Stomach (tissue), 9 donors: ENCODE data around the gene PCGF3. TPM values are rescaled to one million over a fixed set of nuclear protein-coding genes. Genes with fewer than 3 reads are reported as not detected.

Experiments
- DNase-seq, 2 donors: peaks; one replicate each; pipeline versions ENCODE4 v3.0.0 to v3.0.0-alpha.2; 2013 to 2019
- H3K27ac ChIP-seq, 5 donors: fragments of 200-600 bp in 4 of 5; sonication (generic) in 4 of 5; one replicate each; pipeline ENCODE4 v1.5.1; 2013 to 2019; ENCODE audit warnings: mild to moderate bottlenecking in 1 of 5, moderate library complexity in 1 of 5
- H3K27me3 ChIP-seq, 3 donors: fragments of 200-600 bp; sonication (generic); one replicate each; pipeline ENCODE4 v1.5.1; 2017 to 2019; ENCODE audit warnings: mixed run types in 1 of 3
- H3K36me3 ChIP-seq, 4 donors: fragments of 200-600 bp; sonication (generic); 1 replicate in 3 of 4; 2 replicates in 1 of 4; pipeline ENCODE4 v1.5.1; 2016 to 2019
- H3K4me1 ChIP-seq, 4 donors: fragments of 200-600 bp; sonication (generic); one replicate each; pipeline ENCODE4 v1.5.1; 2016 to 2019
- H3K4me3 ChIP-seq, 4 donors: fragments of 200-600 bp; sonication (generic) in 3 of 4; one replicate each; pipeline ENCODE4 v1.5.1; 2016 to 2019; ENCODE audit warnings: mild to moderate bottlenecking in 1 of 4
- H3K9me3 ChIP-seq, 4 donors: fragments of 200-600 bp; sonication (generic); one replicate each; pipeline ENCODE4 v1.5.1; 2016 to 2019
- CTCF ChIP-seq, 7 experiments: fragments of 450-650 bp in 4 of 7; fragments of 200-600 bp in 3 of 7; sonication (generic) in 3 of 7; IDR thresholded peaks; one replicate each; pipeline ENCODE4 v1.5.1; 2016 to 2019; ENCODE audit warnings: antibody characterized with exemption in 7 of 7, control low read depth in 2 of 7, mild to moderate bottlenecking in 1 of 7
- EP300 ChIP-seq: sonication (generic); formaldehyde crosslinking; IDR thresholded peaks from one replicate; pipeline ENCODE4 v1.6.1; 2017; ENCODE audit warnings: antibody characterized with exemption
- POLR2A ChIP-seq, 4 donors: fragments of 450-650 bp; IDR thresholded peaks; one replicate each; pipeline ENCODE4 v1.6.1; 2016; ENCODE audit warnings: antibody characterized with exemption in 4 of 4, control low read depth in 2 of 4, mild to moderate bottlenecking in 1 of 4, moderate library complexity in 1 of 4
- POLR2AphosphoS5 ChIP-seq, 3 donors: sonication (generic); formaldehyde crosslinking; IDR thresholded peaks; one replicate each; pipeline ENCODE4 v1.6.1; 2016; ENCODE audit warnings: antibody characterized with exemption in 3 of 3
- WGBS, 5 donors: extraction: QIAGEN DNeasy Blood & Tissue Kit in 3 of 5; methylation state at CpG; one replicate each; pipeline versions ENCODE4 v1.1.5 to v1.1.7; 2013 to 2018; 5-methylcytosine and 5-hydroxymethylcytosine counted together
- intact Hi-C: fragments of 100-400 bp; cut with DNase I; formaldehyde crosslinking; loops from one replicate; pipeline ENCODE4 v1.15.1; 2023; ENCODE audit warnings: low total_unique reads
- polyA plus RNA-seq, 3 donors: library from polyadenylated mRNA; stranded (reverse); fragments of 200-250 nt; gene quantifications; one replicate each; pipeline ENCODE4 v1.2.3, GENCODE V29; 2013
- total RNA-seq, 5 donors: library from RNA; depleted of rRNA; stranded (reverse); fragments of >200 nt; gene quantifications; one replicate each; pipeline versions ENCODE4 v1.1.0 to v1.2.3, GENCODE V29; 2014 to 2016
- donor health status: healthy with polysubstance abuse.
- donor health status: Bipolar disorder and iron deficiency.
- donor health status: healthy.

PCGF3 gene
- total and polyA plus RNA-seq, 8 donors, result 24.7 to 140 (median 62.7) TPM

GRCh38 chr4:818106-818921 lies 112.7 kb downstream of the PCGF3 start:
- no peak for DNase-seq
- H3K4me1 ChIP-seq, result peaks cover 0 to 22% (median 2%) of the 10 kb centered on the region in 4 donors
- TF ChIP-seq EP300 (no peak), CTCF (IDR thresholded peaks at IDR 0.05) (no peak), POLR2A (IDR thresholded peaks at IDR 0.05) (no peak), POLR2AphosphoS5 (IDR thresholded peaks at IDR 0.05) (no peak)
- H3K4me3 ChIP-seq, result no peak overlapping the region
- WGBS, 5 donors, result 81 to 86% (median 83%) methylated on average over 36 to 42 of the region's 42 CpGs
- intact Hi-C loops, result no loop called here
- peaks cover 0 to 8% (median 4%) of the 10 kb centered on the region in 4 donors for H3K9me3 ChIP-seq
- H3K36me3 ChIP-seq, result no peaks in the 10 kb centered on the region
- H3K27ac ChIP-seq, result no peak overlapping the region
- H3K27me3 ChIP-seq, result peaks cover 0 to 80% (median 23%) of the 10 kb centered on the region in 3 donors

- H3K27me3 ChIP-seq, result peaks cover 9 to 80% (median 36%) of the 10 kb centered on the region in 3 donors
- no peak for TF ChIP-seq POLR2AphosphoS5 (IDR thresholded peaks at IDR 0.05)
- TF ChIP-seq POLR2A (IDR thresholded peaks at IDR 0.05), result no peak
- no peak for TF ChIP-seq EP300
- no peak for TF ChIP-seq CTCF (IDR thresholded peaks at IDR 0.05)
- intact Hi-C loops, result no loop called here
- H3K36me3 ChIP-seq, result no peaks in the 10 kb centered on the region
- H3K4me1 ChIP-seq, result peaks cover 0 to 22% (median 3%) of the 10 kb centered on the region in 4 donors
- no peak overlapping the region for H3K4me3 ChIP-seq
- H3K9me3 ChIP-seq, result peaks cover 0 to 8% (median 4%) of the 10 kb centered on the region in 4 donors
- H3K27ac ChIP-seq, result no peak overlapping the region
- 77 to 82% (median 80%) methylated on average over 16 to 20 of the region's 20 CpGs for WGBS, 5 donors
- DNase-seq, result no peak
Observed at GRCh38 chr4:819401-820229, 114.0 kb downstream of the PCGF3 start.

Other genes with a start within 250 kb of the PCGF3 start
- gene ZNF721, start 206.7 kb upstream of the PCGF3 start, total RNA-seq, result 10 to 100 TPM; 21.1 to 62.9 (median 50.8) TPM
- 1 to 10 TPM; 8.4 to 9.2 (median 8.7) TPM for gene ZNF721, start 206.7 kb upstream of the PCGF3 start, polyA plus RNA-seq
- gene PIGG, start 206.6 kb upstream of the PCGF3 start, total RNA-seq, result 100 to 1,000 TPM in 2 of 5 donors, 10 to 100 TPM in 3; 65.5 to 213 (median 83.0) TPM
- gene PIGG, start 206.6 kb upstream of the PCGF3 start, polyA plus RNA-seq, result 10 to 100 TPM; 13.0 to 36.7 (median 21.3) TPM
- not detected for gene TMEM271, start 129.5 kb upstream of the PCGF3 start, total RNA-seq
- gene TMEM271, start 129.5 kb upstream of the PCGF3 start, polyA plus RNA-seq, result under 1 TPM in 1 of 3 donors, not detected in 2; 0.03 TPM
- 10 to 100 TPM in 1 of 5 donors, not detected in 4; 12.3 TPM for gene PDE6B, start 80.3 kb upstream of the PCGF3 start, total RNA-seq
- 1 to 10 TPM; 1.1 to 1.8 (median 1.6) TPM for gene PDE6B, start 80.3 kb upstream of the PCGF3 start, polyA plus RNA-seq
- gene ATP5ME, start 31.6 kb upstream of the PCGF3 start, total RNA-seq, result 100 to 1,000 TPM in 3 of 5 donors, 10 to 100 TPM in 1, 1 to 10 TPM in 1; 8.0 to 842 (median 169) TPM
- gene ATP5ME, start 31.6 kb upstream of the PCGF3 start, polyA plus RNA-seq, result 100 to 1,000 TPM; 742 to 876 (median 853) TPM
- 10 to 100 TPM in 3 of 5 donors, 1 to 10 TPM in 2; 7.0 to 67.7 (median 13.4) TPM for gene MYL5, start 31.3 kb upstream of the PCGF3 start, total RNA-seq
- gene MYL5, start 31.3 kb upstream of the PCGF3 start, polyA plus RNA-seq, result 100 to 1,000 TPM in 1 of 3 donors, 10 to 100 TPM in 2; 18.8 to 148 (median 42.7) TPM
- 10 to 100 TPM in 2 of 5 donors, 1 to 10 TPM in 3; 2.7 to 18.8 (median 9.4) TPM for gene SLC49A3, start 16.7 kb upstream of the PCGF3 start, total RNA-seq
- gene SLC49A3, start 16.7 kb upstream of the PCGF3 start, polyA plus RNA-seq, result 10 to 100 TPM in 2 of 3 donors, 1 to 10 TPM in 1; 8.2 to 15.2 (median 11.4) TPM
- gene CPLX1, start 120.3 kb downstream of the PCGF3 start, total RNA-seq, result 1 to 10 TPM in 1 of 5 donors, under 1 TPM in 1, not detected in 3; 0.37 to 1.2 TPM
- 1 to 10 TPM; 1.9 to 2.9 (median 2.6) TPM for gene CPLX1, start 120.3 kb downstream of the PCGF3 start, polyA plus RNA-seq
- gene GAK, start 226.5 kb downstream of the PCGF3 start, total RNA-seq, result 100 to 1,000 TPM in 4 of 5 donors, 10 to 100 TPM in 1; 71.8 to 503 (median 194) TPM
- 100 to 1,000 TPM; 128 to 149 (median 133) TPM for gene GAK, start 226.5 kb downstream of the PCGF3 start, polyA plus RNA-seq
- gene TMEM175, start 226.6 kb downstream of the PCGF3 start, total RNA-seq, result 10 to 100 TPM in 4 of 5 donors, 1 to 10 TPM in 1; 7.3 to 82.8 (median 20.1) TPM
- 10 to 100 TPM; 16.6 to 39.4 (median 18.9) TPM for gene TMEM175, start 226.6 kb downstream of the PCGF3 start, polyA plus RNA-seq